NCI-H2196 (cell line): ENCODE data around the gene CROCC.
A peak's percentile ranks its signal among the peaks of the same experiment; 100 is the strongest.

Source experiments
- DNase-seq: peaks from one replicate; lab custom pipeline; 2025; ENCODE audit not compliant: unreplicated experiment; lab: John Stamatoyannopoulos, UW

CROCC gene

GRCh38 chr1:16967095-16967575 lies 45.4 kb downstream of the CROCC start:
- DNase-seq = peak; percentile 26

DNA sequence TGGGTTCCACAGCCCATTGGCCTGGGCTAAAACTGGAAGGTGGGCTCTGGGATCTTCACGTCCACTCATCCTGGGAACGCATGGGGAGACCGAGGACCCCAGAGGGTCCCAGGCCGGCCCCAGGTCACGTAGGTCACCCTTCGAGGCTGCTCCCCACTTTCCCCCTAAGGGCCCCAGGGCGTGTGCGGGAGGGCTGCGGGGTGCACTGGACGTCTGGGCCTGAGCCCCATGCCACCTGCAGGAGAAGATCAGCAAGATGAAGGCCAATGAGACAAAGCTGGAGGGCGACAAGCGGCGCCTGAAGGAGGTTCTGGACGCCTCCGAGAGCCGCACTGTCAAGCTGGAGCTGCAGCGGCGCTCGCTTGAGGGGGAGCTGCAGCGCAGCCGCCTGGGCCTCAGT lies 46.2 kb downstream of the CROCC start:
- no peak for DNase-seq

DNA sequence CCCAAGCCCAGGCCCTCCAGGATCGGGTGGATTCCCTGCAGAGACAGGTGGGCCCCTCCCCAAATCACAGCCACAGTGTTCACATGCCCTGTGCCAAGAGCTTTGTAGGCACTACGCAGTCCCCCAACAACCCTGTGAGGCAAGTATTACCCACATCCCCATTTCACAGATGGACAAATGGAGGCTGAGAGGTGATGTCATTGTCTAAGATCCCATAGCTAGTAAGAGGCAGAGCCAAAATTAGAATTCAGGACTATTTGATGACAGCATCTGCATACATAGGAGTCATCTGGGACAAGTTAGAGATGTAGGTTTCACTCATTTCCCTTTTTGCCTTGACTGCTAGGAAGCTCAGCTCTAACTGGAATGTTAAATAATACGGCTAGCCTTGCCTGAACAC lies 46.6 kb downstream of the CROCC start:
- no peak for DNase-seq

GRCh38 chr1:16969057-16969611 lies 47.4 kb downstream of the CROCC start:
- DNase-seq = no peak

DNA sequence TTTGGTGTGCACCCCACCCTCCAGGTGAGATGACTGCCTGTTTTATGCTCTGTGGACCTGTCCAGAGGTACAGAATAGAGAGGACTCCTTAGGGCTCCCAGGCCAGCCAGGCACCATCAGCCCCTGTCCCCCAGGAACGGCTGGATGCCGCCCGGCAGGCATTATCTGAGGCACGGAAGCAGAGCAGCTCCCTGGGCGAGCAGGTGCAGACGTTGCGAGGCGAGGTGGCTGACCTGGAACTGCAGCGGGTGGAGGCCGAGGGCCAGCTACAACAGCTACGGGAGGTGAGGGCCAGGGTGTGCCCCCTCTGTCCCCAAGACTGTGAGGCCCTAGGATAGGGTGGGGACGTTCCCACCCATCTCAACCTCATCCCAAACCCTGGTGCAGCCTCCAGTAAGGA lies 47.9 kb downstream of the CROCC start:
- no peak for DNase-seq

- no peak for DNase-seq
Measured at GRCh38 chr1:16970132-16970910, 48.6 kb downstream of the CROCC start.

GRCh38 chr1:16971341-16972188 lies 49.8 kb downstream of the CROCC start:
- peak; percentile 79 for DNase-seq

DNA sequence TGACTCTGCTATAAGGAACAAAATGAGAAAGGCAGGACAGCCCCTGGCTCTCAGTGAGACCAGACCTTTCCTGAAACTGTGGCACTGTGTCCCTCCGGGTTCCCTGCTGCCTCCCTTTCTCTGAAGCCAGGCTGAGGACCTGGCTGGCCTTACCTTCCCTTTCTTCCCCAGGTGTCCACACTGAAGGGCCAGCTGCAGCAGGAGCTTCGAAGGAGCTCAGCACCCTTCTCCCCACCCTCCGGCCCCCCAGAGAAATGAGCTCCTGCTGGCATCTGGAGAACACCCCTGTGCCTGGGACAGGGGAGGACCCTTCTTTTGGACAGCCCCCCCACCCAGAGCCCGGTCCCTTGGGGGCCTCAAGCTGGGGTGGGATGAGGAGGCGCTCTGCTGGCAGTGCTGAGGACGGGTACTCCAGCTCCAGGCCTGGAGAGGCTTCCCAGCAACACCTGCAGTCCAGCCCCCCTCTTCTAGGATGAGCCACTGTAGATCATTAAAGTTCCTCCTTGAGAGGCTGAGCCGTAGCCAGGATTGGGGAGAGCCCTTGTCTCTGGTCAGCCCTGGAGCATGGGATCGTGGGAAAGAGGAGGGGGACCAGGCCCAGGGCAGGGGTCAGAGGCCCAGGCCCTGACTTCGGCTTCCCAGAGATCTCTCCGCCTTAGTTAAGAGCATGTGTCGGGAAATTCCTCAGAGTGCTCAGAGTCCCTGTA lies 50.6 kb downstream of the CROCC start:
- no peak for DNase-seq

DNA sequence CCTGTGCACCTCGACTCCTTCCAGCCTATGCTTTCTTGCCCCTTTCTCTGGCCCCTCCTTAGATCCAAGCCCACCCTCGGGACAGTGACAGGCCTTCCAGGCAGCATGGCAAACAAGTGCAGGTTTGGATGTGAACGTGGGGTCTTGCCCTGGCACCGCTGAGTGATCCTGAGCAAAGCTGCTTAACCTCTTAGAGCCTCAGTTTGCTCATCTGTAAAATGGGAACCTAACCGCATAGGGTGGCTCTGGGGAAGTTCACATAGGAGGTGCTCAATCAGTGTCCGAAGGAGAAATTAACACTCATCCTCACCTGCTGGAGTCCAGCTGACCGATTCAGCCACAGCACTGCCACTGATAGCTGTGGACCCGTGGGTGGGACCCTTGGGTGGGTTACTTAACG lies 51.5 kb downstream of the CROCC start:
- DNase-seq = no peak

DNA sequence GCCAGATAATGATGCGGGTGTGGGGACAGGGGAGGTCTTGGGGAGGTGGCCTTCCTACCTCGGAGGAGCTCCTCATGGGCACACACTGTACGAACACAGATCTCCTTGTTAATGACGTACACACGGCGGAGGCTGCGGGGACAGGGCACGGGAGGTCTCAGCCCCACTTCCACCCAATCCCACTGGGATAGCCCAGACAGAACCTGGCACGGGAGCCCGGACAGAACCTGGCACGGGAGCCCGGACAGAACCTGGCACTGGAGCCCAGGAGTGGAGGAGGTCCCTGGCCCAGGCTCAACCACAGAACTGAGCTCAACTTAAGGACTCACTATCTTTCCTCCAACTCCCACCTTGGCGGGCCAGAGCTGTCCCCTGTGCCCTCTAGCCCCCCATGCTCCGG lies 53.5 kb downstream of the CROCC start:
- DNase-seq = no peak

GRCh38 chr1:16975838-16976237 lies 54.1 kb downstream of the CROCC start:
- DNase-seq = no peak

GRCh38 chr1:16976966-16977365 lies 55.2 kb downstream of the CROCC start:
- no peak for DNase-seq

DNA sequence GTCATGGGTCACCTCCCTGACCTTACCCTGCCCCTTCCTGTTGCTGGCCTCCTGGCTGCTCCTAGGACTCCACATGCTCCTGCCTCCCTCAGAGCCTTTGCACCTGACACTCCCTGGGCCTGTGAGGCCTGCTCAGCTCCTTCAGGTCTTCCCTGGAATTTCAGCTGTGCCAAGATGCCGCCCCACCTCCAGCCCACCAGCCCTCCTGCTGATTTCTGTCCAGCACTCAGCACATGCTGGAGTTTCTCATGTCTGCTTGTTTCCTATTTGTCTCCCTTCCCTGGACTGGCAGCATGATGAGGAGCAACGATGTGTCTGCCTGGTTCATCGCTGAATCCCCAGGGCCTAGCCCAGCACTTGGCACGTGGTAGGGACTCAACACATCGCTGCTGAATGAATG lies 55.6 kb downstream of the CROCC start:
- DNase-seq = no peak

- no peak for DNase-seq
Measured at GRCh38 chr1:16978139-16978538, 56.4 kb downstream of the CROCC start.

DNA sequence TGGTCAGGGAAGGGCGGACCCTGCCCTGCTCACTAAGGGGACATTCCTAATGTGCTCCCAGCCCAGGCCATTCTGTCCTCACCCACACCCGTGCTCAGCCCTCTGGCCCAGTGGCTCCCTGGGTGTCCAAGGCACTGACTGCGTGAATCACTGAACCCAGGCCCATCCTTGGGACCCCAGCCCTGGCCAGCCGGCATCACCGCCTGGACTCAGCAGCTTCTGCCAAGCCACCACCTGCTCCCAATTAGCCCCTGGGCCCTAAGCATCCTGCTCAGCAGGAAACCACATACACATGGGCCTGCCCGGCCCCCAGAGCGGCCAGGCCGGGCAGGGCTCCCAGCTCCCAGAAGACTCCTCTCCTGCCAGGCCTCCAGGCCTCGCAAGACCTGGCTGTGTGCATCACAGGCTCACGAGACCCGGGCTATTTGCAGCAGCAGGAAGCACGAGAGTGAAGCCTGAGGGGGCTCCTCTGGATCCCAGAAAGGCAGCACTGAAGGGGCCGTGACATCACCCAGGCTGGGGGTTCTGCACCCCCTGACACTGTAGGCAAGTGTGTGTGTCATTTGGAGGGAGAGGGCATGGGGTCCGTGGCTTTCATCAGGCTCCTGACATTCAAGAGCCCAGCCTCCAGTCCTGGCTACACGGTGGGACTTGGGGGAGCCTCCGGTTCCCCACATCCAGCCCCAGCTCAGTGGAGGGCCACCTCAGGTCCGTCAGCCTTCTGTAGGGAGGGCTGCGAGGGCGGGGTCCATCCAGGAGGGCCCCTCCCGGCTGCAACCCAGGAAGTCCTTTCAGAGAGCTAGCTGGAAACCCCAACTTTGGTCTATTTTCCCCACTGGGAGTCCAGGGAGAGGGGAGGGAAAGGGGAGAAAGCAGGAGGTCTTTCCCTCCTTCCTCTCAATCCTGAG lies 57.1 kb downstream of the CROCC start:
- DNase-seq = no peak

GRCh38 chr1:16979475-16980327 lies 58.0 kb downstream of the CROCC start:
- no peak for DNase-seq

- no peak for DNase-seq
Measured at GRCh38 chr1:16980473-16981268, 58.9 kb downstream of the CROCC start, which contains the start of gene MFAP2. Gene MFAP2, minus strand, starts transcription at chr1:16980620. Its CDS starts 2,347 bp downstream, at chr1:16978273.

DNA sequence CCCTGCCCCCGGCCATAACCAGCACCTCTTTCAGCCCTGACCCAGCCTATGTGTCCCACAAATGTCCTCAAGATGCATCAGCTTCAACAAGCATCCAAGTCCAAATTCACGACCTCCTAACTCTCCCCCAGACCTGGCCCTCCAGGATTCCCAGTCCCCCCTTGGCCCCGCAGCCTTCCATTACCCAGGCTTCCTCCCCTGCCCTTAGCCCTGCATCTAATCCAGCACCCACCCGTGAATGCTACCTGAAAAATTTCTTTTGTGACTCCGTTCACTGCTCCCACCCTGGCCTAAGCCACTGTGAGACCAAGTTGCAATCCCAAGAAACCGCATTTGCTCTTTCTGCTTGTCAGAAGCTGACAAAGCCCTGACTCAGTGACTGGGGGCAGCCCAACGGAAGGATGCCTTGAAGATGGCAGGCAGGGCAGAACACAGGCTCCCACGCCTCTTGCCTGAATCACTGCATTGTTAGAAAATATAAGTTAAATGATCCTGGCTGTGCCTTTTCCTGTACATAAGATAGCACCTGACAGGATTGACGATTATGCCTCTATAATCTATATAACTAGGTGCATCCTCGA lies 59.6 kb downstream of the CROCC start:
- DNase-seq = no peak
